HG03135 (cell line): ENCODE measurements around the gene RAMP1.

Experiments used
- ATAC-seq: cut with Tn5 transposase; IDR thresholded peaks from one replicate; pipeline ENCODE4 v1.9.1; 2021; ENCODE audit warnings: mild to moderate bottlenecking, moderate library complexity; ENCODE audit not compliant: unreplicated experiment

Gene RAMP1

DNA sequence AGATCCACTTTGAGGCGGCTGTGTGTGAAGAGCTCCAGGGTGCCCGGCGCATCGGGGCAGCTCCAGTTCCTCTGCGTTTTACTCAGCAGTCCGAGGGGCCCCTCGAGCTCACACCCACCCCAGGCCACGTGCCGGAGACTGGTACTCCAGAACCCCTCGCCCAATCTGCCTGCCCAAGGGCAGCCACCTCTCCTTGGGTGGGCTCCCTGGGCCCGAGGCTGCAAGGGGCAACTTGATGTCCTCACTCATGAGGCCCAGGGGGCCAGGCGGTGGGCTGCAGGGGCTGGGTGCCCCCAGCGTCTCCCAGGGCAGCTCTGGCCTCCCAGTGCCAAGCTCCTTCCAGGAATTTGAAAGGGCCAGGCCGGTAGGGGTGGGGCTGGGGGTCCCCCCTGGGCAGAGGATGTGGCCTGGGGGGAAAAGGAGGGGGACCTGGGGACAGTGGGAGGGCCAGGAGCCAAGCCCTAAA is 16.7 kb downstream of the RAMP1 start:
- ATAC-seq: no peak

DNA sequence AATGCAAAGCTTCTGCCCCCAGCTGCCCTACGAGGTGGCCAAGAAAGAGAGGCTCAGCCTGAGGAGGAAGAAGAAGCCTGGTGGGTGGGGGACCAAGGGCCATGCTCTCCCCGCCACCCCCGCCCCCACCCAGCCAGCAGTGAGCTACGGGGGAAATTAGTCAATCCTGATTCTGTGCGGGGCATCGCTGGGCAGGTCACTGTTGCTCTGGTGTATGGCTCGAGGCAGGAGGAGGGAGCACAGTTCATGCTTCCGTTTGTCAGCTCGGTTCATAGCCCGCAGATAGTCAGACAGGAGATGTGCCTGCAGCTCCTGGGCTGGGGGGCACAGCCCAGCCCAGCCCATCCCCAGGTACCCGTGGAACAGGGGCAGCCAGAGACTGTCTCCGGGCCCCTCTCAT is 17.1 kb downstream of the RAMP1 start:
- no peak for ATAC-seq

DNA sequence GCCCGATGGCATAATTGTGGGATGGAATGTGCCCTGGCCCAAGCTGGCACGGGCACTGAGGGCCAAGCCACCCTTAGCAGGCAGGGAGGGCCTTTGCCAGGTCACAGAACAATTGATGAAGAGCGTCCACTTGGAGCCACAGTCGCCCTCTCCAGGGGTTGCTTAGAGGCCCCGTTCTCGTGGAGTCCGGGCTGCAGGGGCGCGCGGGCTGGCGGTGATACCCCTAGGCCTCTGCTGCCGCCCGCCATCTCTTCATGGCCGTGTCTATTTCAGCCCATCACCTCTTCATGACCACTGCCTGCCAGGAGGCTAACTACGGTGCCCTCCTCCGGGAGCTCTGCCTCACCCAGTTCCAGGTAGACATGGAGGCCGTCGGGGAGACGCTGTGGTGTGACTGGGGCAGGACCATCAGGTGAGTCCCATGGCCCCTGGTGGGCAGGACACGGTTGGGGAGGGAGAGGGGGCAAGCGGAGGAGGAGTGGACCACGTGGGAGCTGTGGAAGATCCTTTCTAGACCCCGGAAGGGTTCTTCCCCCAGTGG is 17.6 kb downstream of the RAMP1 start:
- ATAC-seq: no peak

DNA sequence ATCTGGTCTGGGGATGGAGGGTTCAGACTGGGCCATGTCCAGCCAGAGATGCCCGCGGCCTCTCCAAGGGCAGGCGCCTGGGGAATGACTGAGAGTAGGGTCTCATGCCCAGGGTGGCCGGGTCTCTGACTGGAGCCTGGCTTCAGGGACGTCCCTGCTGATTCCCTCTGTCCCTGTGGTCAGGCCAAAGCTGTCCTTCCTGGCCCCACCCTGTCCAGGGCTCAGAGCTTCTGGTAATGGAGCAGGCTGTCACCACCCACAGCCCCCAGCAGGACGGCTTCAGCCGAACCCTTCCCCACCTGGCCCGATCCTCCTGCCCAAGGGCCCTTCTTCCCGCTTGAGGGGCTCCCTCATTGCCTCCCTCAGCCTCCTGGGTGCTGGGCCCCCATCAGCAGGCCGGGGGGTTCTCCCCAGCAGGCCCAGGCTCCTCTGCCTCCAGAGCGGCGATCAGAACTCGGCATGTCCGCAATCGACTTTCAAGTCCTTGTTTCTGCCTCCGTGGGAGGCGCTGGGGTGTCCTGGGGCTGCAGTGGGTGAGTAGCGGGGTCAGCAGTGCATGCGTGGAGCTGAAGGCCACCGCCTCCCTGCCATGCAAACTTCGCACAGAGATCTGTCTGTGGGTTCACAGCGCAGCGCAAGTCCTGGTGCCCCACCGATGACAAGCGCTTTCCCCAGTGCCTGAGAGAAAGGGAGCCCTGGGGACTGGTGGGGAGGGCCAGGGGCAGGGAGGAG is 18.3 kb downstream of the RAMP1 start:
- ATAC-seq: no peak

DNA sequence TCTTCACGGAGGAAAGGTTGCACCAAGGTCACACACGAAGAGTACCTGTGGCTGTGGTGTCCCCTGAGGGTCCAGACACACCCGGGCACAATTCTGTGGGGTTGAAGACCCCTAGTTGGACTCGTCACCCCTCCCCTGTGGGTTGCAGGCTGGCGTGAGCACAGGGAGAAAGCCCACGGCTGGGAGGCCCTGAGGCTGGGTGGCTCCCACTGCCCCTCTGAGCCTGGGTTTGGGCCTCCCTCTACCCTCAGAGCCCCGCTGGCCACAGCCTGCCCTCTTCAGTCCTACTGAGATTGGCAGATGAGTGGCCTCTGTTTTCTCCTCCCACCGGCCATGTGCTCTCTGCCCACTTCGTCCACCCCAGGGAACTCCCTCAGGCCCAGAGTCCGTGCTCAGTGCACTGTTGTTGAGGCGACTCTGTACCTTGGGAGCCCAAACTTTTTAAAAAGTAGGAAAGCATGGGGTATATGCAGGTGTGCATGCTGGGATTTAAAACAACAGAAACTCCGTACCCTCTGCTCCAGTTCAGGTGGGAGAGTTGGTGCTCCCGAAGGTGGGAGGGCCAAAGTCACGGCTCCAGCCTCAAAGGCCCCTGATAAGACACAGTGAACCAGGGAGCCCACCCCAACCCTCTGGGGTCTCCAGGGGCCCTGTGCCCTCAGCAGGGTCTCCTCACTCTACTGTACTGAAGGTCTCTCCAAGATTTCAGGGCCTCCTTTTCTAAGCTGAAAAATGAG is 19.1 kb downstream of the RAMP1 start:
- ATAC-seq: no peak

DNA sequence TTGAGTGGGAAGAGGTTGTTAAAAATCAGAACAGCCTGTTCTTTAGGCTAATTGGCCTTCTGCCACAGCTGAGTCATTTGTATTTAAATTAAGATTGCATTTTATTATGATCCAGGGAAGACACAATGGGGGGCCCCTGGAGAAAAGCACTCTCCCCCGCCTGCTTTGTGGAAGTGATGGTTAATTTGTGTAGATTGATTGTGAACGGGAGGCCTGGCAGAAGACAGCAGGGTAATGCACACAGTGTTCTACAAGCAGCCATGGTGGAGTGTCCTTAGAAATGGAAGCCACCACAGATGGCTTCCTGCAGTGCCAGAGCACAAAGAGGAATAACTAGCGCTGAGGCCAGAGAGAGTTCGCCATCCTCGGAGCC is 19.6 kb downstream of the RAMP1 start:
- no peak for ATAC-seq

DNA sequence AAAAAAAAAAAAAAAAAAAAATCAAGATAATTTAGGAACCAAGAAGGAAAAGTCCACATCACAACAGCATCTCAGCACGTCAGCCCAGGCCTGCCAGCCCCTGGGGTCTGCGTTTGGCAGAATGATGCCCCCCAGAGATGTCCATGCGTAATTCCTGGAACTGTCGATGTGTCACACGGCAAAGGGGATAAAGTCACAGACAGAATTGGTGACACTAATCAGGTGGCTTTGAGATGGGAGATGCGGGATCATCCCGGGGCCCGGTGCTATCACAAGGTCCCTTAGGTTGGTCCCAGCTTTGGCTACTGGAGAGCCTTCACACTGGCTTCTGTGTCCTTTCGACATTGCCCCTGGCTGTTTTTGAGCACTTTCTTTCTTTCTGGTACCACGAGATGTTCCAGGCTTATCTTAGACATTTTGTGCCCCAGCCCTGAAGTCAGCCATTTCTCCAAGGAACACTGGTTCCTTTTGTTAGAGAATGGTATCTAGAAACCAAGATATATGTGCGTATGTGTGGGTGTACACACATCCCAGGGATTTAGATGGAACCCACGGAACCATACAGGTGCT is 20.7 kb downstream of the RAMP1 start:
- no peak for ATAC-seq

DNA sequence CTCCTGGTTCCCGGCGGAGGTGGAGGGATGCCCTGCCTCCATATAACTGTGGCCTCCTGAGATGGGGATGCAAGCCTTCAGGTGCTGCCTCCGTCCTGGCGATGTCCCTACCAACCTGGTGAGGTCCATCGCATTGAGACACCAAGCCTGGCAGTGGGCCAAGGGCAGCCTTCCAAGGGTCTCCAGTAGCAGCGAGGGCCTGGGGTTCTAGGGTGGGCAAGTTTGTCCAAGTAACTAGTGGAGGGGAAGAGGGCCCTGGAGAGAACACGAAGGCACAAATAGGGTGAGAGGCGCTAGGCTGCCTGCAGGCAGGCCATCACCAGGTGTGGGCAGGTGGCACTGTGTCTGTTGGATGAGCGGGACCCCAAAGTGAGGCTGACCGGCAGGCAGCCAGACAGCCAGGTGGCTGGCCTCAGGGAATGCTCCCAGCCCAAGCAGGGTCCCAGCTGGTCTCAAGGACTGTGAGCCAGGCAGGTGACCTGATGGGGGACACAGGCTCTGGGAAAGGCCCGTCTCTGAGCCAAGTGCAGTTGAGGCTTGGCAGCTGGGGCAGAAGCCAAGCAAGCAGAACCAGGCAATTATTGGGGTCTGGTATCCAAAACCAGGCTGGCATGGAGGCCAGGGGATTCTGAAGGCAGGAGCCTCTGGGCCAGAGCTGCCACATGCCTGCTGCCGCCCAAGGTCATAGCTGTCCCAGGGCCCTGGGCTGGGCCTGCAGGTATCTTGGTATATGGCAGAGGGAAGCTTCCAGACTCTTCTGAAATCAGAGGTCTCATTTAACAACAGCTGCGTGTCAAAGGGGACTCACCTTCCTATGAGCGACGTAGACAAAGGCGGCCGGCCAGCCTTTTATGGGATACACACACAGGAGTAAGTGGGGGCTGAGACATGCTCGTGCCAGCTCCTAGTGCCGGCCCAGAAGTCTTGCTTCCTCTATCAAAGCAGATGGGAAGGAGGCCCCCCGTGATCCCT is 23.4 kb downstream of the RAMP1 start:
- no peak for ATAC-seq

DNA sequence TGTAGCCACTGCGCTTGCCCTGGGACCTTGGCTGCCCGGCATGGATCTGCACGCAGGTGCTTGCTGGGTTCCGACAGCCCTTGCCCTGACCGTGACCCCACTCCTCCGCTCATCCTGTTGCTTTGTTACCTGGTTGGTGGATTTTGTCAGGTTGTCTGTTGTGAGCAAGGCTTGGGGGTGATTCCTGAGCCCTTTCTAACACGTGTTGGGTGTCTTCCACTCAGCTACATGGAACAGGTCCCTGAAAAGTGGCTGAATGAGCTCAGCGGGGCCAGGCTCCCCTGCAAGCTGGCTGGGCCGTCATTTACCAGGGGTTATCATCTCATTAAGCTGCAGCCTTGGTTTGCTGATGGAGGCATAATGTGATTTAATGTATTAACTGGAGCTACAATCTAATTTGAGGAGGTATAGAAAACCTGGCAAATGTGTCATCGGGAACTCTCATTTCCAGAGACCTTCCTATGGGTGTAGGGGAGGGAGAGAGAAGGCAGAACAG is 24.6 kb downstream of the RAMP1 start:
- ATAC-seq: no peak

DNA sequence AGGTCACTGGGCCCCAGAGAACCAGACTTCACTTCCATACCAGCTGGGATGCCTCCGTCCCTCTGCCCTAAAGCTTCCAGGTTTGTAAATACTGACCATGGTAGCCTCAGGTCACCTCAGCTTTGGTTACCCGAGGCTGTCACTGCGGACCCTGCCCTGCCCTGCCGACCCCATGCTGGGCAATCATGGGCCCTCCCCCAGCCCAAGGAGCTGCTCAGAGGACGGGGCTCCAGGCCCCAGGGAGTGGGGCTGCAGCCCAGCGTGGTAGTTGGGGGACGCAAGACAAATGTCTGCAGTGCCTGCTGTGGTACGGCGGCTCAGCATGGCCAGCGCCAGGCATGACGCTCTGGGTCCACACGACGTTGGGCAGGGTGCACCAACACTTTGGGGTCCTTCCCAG is 25.3 kb downstream of the RAMP1 start:
- no peak for ATAC-seq

DNA sequence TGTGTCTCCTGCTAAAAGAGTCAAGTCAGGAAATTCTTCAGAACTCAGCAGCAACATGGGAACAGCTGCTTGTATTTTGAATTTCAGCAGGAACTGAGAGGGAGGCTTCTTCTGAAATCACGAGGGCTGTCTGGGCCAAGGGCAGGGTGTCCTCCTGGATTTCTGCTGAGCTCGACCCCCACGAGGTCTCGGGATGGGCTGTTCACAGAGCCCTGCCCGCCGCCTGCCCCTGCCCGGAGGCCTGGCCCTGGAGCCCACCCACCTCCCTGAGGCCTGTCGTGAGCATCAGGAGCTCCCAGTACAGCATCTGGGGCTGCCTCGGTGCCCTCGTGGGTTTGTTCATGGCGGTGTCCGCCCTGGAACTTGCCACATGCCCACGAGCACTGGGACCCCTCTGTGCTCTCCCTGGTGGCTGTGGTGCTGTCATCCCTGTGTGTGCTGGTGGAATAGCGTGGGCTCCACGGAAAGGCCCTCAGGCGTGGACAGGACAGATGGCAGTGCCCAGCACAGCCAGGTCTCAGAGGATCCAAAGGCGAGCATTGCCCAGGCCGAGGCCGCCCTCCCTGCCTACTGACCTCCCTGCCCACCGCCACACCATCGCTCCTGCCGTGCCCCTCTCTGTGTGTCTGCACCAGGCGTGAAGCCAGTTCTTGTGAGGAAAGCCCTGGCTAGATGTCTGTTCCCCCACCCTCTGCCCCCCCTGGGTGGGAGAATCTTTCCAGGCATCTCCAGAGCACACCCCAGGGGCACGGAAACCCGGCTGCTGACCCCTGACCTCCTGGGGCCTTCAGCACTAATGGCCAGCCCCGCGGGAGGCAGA is 25.9 kb downstream of the RAMP1 start:
- no peak for ATAC-seq

DNA sequence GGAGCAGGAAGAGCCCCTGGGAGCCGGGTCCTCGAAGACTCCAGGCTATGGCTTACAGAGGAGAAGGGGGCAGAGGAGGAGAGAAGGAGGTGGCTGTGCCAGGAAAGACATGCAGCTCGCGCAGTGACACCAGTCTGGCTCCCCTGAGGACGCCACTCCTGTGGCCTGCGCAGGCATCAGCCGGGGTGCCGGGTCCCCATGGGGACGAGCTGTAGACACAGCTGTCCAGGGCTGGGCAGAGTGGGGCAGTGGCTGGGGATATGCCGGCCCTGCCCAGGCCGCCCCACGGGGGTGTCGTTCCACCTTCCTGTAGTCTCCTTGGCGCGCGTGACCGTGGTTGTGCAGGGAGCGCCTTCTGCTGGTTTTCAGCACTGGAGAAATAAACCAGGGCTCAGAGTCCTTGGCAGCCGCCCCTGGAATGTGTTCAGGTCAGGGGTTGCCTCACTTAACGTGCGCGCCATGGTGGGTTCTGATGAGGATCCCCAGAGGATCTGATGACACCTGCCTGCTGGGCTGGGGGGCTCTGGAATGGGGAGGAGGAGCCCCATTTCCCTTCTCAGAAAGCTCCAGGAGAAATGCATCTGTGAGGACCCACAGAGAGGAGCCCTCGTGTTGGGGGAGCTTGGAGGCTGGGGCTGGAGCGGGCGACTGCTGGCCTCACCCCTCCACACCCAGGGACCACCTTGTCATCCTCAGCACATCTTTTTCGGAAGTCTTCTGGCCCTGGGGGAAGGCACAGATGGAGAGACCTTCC is 26.7 kb downstream of the RAMP1 start:
- ATAC-seq: no peak

DNA sequence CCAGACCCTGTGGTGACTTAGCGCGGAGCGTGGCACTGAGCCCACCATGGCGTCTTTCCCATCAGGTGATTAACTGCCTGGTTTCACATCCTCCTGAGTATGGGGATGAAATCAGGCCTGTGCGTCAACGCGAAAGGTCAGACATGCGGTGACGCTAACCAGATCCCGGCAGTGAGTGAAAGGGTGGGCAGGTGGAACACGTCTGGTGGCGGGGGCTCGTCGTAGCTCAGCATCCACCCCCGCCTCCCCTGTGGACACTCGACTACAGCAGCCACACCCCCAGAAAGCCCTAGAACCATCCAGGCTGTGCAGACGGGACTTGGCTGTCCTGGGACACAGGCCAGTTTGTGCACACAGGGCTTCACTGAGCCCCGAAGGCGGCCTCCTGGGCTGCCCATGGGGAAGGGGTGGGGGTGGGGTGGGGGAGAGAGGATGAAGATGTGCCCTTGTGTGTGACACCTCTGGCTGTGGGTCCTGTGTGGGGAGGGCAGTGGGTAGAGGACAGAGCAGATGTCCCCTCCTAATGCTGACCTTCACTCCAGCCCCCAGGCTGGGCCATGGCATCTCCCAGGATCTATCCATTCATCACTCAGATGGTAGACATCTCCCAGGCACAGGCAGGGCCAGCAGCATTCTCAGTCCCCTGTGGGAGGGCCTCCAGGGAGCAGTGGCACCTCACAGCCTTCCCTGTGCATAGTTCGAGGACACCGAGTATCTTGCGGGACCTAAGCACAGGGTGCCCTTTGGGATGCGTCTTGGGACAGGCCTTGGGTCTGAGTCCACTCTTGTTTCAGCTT is 27.5 kb downstream of the RAMP1 start:
- no peak for ATAC-seq

DNA sequence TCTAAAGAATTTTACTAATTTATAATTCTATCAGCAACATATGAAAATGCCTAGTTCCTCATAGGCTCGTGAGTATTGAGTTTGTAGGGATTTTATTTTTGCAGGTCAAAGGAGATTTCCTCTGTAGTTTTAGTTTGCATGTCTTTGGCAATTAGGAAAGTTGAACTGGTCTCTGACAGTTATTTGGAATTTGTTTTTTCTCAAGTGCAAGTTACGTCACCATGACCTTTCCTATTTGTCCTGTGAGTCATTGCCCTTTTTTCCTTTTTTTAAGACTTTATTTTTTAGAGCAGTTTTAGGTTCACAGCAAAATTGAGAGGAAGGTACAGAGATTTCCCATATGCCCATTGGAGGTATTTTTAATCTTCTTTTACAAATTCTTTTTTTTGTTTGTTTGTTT is 29.0 kb downstream of the RAMP1 start:
- ATAC-seq: no peak

DNA sequence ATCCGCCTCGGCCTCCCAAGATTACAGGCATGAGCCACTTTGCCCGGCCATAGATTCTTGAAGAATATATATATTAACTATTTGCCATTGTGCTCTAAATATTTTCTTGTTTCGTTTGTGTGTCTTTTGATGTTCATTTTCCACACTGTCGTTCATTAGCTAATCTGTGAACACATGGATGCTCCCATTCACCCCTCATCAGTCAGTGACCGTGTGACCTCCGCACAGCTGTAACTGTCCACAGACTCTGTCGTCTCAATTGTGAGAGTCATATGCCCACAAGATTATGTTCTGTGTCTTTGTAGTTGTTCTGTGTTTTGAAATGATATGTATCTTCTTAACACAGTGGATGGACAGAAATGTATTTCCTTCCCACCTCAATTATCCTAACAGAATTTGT is 29.6 kb downstream of the RAMP1 start:
- no peak for ATAC-seq

DNA sequence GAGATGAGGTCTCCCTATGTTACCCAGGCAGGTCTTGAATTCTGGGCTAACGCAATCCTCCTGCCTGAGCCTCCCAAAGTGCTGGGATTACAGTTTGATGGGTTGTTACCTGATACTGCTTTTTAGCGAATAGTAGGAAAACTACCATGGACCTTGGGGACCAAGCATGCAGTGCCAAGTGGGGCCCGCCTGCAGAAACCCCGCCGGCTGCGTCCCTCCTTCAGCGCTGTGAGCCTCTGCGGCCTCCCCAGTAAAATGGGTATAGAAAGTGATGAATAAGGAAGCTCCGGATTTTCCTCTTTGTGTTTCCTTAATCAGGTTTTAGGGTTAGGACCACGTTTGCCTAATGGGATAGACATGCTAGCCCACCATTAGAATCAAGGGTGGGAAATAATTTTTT is 30.4 kb downstream of the RAMP1 start:
- ATAC-seq: no peak

DNA sequence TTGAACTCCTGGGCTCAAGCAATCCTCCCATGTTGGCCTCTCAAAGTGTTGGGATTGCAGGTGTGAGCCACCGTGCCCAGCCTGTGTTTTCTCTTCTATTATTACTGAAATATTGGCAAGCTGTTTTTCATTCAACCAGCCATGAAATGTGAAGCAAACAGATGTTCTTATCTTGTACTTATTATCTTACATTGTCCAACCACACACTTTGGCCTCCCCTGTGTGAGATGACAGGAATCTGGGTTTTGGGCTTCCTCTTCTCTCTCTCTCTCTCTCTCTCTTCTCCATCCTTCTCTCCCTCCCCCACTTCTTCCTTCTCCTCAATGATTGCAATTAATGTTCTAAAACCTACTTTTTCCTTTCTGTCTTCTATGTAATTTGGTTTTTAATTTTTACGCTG is 33.1 kb downstream of the RAMP1 start:
- no peak for ATAC-seq

DNA sequence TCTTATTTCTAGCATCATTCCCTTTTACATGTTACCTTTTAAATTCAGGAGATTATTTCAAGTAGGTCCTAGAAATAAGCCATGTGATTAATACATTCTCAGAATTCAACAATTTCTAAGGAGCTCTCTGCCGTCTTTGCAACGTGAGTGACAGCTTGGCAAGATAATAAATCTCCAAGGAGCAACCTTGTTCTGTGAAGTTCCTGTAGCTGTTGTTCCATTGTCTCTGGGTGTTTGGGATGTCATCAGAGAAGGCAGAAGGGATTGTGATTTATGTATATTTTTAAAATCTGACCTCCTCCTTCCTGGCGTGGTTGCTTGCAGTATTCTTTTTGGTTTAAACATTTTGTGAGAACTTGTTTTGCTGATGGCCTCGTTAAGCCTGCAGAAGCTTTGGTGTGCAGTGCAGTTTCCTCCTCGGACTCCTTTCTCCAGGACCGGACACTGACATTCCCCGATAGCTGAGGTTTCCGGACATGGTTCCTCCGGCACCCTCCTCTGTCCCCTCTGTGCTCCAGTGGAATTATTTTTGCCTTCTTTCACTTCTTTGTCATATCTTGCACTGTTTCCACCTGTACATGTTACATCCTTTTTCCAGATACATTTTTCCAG is 33.7 kb downstream of the RAMP1 start:
- no peak for ATAC-seq
